GM19193 (cell line): ENCODE data around the gene RRAS2.

Experiments used
- POLR2A ChIP-seq: IDR thresholded peaks from 4 replicates; pipeline ENCODE4 v1.6.1; 2011; ENCODE audit not compliant: insufficient read depth, insufficient read length; ENCODE audit errors: extremely low read depth

Gene RRAS2

DNA sequence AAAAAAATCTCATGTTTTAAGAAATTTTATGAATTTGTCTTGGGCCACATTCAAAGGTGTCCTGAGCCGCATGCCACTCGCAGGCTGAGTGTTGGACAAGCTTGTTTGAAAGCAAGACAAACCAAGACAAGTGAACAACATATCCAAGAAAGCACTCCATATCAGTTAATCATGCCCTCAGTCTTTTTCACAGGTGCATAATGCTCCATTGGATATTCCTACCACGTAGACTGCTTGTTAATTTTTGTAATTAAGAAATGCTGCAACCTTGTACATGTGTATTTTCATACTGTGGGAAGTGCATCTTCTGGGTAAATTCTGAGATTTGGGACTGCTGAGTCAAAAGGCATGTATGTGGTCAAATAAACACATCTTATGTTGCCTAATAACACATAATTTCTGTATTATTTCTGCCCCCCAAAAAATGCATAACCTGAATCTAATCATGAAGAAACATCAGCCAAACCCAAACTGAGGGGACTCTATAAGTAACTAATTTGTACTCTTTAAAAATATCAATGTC, 8.2 kb downstream of the RRAS2 start:
- no peak for TF ChIP-seq POLR2A

- no peak for TF ChIP-seq POLR2A
Measured at GRCh38 chr11:14350215-14350614, 8.8 kb downstream of the RRAS2 start.

GRCh38 chr11:14347991-14348390, 11.0 kb downstream of the RRAS2 start:
- no peak for TF ChIP-seq POLR2A

DNA sequence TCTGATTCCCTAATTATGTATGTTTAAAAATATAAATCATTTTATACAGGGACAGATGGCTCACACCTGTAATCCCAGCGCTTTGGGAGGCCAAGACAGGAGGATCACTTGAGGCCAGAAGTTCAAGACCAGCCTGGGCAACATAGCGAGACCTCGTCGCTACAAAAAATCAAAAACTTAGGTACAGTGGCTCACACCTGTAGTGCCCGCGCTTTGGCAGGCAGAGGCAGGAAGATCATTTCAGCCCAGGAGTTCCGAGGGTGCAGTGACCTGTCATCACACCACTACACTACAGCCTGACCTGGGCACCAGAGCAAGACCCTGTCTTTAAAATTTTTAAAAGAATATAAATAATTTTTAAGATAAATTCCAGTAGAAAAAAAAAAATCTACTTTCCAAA, 11.5 kb downstream of the RRAS2 start:
- TF ChIP-seq POLR2A: no peak

- no peak for TF ChIP-seq POLR2A
Measured at GRCh38 chr11:14346303-14346955, 12.6 kb downstream of the RRAS2 start.

- no peak for TF ChIP-seq POLR2A
Measured at GRCh38 chr11:14345668-14346067, 13.3 kb downstream of the RRAS2 start.

DNA sequence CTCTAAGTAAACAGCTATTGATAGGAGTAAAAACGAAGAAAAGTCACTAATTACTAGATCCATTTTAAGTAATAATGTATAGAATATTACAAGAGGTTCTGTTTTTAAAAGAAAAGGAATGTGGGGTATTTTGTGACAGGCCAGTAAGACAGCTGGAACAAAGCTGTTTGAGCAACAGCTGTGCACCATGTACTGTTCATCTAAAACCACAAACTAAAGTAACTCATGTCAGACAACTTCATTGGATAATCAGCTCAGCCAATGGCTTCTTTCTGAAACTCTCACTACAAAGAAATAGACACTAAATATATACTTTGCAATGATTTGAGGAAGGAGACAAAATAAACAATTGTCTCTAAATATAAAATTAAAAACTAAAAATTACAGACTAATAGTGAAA, 16.1 kb downstream of the RRAS2 start:
- TF ChIP-seq POLR2A: no peak

DNA sequence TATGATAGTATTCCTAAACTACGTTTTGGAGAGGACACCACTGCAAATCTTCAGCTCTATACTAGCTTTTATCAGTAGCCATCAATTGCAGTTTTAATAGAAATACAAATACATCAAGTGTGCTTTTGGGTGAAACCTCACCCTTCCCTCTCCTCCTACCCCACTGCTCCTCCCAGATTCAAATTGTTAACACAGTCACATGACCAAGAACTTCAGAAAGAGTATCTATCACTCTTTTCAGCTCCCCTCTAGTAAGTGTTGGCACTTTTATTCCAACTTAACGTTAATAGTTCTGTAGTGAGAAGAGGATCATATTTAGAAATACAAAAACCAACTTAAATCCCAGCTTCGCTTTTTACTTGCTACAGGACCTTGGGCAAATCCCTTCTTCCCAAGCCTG, 17.0 kb downstream of the RRAS2 start:
- no peak for TF ChIP-seq POLR2A

DNA sequence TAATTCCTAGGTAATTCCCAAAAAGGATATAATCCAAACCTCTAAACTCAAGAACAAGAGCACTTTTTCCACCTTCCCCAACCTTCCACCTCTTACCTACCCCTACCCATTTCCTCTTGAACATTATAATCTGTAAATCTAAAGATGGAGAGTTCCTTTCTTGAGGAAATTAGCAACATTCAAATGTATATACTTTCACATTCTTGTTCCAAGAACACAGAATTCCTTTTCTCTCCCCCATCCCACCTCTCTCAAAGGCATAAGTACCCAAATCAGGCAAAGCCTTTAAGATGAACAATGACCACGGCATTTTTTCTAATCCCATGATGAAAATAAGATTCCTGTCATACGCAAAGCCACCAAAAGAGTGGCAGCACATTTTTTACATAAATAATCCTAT, 18.3 kb downstream of the RRAS2 start:
- TF ChIP-seq POLR2A: no peak

DNA sequence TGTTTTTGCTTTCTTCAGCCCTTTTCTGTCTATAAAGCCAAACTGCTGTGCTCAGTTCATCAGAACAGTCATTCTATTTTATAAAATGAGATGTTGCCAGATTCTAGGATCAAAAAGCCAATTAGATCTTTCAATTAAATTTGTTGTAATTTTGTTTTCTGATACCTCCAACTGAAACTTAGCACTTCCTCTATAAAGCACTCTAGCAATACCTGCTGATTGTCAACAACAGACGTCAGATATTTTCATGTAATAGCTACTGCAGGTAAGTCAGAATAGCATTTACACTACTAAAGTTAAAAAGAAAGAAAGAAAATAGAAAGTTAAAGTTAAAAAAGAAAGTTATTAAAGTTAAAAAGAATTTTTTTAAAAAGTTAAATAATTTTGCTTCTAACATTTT, 19.6 kb downstream of the RRAS2 start:
- no peak for TF ChIP-seq POLR2A

DNA sequence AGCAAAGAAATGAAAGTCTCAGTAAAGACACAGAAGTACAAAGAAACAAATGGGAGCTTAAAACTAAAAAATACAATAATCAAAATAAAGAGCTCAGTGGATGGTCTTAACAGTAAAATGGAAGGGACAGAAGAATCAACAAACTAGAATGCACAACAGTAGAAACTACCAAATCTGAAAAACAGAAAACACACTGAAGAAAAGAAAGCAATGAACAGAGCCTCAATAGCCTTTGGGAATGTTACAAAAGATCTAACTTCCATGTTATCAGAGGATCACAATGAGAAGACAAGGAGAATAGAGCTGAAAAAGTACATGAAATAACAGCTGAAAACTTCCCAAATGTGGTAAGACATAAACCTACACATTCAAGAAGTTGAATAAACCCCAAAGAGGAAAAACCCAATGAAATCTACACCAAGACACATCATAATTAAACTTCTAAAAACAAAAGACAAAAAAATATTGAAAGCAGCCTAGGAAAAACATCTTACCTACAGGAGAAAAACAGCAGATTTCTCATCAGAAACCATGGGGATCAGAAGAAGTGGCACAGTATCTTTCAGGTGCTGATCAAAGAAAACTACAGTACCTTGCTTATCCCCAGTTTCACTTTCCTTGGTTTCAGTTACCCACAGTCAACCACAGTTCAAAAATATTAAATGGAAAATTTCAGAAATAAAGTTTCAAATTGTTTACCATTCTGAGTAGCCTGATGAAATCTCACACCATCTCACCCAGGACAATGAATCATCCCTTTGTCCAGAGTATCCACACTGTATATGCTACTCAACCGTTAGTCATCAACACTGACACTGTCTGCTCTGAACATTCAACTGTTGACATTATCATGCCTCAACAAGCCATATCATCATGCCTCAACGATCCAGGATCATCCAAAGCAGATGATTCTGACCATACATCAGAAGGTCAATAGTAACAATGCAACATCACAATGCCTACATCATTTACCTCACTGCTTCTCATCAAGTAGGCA, 22.2 kb downstream of the RRAS2 start:
- no peak for TF ChIP-seq POLR2A

- TF ChIP-seq POLR2A: no peak
Measured at GRCh38 chr11:14335712-14336111, 23.3 kb downstream of the RRAS2 start.

DNA sequence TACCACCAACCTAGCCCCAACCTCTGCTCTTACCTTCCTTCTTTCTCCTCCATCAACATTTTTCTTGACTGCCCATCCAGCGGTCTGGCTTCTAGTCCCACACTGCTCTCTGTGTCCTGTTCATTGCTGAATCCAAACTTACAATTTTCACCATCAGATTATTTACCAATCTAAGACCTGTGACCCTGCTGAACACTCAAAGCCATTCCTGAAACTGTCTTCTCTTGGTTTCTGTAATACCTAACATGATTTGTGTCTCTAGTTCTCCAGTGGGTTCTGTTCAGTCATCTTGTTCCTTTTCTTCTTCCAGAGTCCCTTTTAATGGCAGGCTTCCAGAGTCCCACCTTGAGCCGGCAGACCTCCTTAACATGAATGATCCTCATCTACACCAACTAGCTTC, 24.1 kb downstream of the RRAS2 start:
- TF ChIP-seq POLR2A: no peak

GRCh38 chr11:14334192-14334591, 24.8 kb downstream of the RRAS2 start:
- no peak for TF ChIP-seq POLR2A

DNA sequence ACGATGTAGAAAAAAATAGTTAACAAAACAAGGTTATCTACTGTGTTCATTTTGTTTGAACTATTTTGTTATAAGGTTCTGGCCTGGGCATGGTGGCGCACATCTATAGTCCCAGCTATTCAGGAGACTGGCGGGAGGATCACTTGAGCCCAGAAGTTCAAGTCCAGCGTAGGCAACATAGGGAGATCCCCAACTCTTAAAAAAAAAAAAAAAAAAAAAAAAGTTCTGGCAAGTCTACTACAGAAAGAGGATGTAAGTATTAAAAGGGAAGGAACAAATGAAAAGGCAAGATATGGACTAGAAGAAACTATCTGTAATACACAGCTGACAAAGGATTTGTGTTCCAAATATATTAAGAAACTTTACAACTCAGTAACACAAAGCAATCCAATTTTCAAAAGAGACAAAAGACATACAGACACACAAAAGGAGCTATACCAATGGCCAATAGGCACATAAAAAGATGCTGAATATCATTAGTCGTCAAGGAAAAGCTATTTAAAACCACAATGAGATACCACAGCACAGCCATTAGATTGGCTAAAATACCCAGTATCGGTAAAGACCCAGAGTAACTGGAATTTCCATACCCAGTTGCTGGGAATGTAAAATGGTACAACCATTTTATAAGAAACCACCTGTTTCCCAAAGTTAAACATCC, 27.4 kb downstream of the RRAS2 start:
- TF ChIP-seq POLR2A: no peak

DNA sequence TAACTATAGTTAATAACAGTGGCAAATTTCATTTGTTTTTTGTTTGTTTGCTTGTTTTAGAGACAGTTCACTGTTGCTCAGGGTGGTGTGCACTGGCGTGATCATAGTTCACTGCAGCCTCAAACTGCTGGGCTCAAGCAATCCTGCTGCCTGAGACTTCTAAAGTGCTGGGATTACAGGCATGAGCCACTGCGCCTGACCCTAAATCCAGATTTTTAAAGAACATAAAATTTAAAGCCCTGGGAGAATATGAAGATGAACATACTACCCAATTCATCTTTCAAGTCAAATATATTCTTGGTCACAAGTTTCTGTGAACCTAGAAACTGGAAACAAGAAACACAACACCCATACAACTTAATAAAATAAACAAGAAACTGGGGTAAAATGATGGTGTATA, 28.1 kb downstream of the RRAS2 start:
- TF ChIP-seq POLR2A: no peak

GRCh38 chr11:14329702-14330101, 29.3 kb downstream of the RRAS2 start:
- no peak for TF ChIP-seq POLR2A
